ENCODE measurements around the gene PCAT7.
"Not testable (repeated sequence)": the region's sequence is repeated elsewhere in the genome, so short reads cannot be mapped to it uniquely, and the experiment has no call there.

PCAT7 gene

DNA sequence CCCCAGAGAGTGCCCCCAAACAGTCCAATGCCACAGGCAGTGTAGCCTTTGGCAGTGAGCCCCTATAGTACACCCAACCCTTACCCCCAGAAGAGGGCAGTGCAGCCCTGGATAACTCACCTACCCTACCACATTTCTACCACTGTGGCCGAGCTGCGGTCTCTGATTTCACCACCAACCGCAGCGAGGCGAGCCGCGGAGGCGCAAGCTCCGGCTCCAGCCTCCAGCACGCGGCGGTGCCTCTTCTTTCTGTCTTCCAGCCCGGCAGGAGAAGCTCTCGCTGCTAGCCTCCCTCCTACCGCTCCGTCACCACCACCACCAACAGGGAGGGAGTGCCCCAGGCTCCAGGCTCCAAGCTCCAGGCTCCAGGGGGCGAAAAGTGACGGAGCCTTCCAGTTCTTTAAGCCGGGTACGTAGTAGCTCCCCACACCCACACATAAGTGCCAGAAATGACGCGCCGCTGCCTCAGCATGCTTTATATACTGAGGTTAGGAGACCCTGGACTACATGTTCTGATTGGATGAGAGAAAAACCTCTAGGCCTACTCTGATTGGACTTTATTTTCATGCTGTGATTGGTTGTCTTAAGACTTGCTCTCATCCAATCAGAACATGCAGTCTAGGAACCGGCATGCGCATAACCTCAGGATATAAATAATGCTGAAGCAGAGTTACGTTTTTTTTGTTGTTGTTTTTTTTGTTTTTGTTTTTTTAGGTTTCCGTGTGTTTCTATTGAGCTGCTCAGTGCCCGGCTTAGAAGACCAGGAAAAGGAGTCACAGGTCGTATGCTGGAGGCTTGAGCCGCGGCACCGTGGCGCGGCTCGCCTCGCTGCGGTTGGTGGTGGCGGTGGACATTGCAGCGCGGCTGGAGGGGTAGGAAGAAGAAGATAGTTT lies at the start of gene PCAT7:
Gene PCAT7 (plus strand): TSS at position 645 of the 893 bp plus-strand sequence.
- no peak for DNase-seq

DNA sequence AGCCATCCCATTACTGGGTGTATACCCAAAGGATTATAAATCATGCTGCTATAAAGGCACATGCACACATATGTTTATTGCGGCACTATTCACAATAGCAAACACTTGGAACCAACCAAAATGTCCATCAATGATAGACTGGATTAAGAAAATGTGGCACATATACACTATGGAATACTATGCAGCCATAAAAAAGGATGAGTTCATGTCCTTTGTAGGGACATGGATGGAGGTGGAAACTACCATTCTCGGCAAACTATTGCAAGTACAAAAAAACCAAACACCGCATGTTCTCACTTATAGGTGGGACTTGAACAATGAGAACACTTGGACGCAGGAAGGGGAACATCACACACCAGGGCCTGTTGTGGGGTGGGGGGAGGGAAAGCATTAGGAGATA lies 48.5 kb upstream of the PCAT7 start:
- DNase-seq = not testable (repeated sequence)

DNA sequence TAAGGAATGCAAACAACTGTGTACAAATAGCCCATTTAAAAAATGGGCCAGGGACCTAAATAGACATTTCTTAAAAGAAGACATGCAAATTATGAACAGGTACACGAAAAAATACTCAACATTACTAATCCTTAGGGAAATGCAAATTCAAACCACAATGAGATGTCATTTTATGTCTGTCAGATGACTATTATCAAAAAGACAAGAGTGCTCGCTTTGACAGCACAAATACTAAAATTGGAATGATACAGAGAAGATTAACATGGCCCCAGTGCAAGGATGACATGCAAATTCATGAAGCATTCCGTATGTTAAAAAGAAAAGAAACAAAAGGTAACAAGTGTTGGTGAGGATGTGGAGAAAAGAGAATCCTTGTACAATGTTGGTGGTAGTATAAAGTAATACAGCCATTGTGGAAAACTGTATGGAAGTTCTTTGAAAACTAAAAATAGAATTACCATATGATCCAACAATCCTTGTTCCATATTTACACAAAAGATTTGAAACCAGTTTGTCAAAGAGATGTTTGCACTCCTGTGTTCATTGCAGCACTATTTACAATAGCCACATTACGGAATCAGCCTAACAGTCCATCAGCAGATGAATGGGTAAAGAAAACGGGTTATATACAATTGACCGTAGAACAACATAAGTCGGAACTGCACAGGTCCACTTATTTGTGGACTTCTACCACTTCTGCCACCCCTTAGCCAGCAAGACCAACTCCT lies 47.2 kb upstream of the PCAT7 start:
- no peak for DNase-seq

DNA sequence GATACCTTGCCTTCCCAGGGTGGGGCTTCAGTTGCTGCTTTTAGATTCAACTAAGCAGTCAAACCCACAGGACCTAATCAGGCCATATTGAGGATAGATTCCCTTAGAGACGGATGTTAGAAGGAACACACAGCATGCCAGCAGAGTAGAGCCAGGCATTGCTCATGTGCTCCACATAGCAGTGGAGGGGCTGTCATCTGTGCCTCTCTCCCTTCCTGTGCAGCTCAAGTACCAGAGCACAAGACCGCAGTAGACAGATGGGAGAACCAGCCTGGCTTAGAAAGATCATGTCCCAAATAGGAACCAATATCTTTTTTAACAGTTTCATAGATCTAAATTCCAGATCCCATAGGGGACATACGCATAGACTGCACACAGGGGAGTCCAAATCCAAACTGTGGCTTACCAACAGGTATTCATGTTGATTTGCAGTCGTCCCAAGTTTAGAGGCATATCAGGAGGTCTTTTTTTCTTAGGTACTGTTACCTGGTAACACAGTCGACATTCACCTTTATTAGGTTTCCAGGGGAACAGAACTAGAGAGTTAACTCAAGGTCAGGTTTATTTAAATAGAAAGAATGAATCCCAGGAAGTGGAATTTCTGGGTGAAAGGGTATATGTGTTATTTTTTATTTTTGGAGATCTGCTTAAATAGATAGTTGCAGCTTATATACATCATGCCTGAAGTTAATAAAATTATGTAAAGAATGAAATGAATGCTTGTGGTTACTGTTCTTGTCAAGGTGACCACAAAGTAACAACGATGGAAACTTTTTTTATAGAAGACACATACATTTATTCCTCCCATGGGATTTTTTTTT lies 43.5 kb upstream of the PCAT7 start:
- no peak for DNase-seq

DNA sequence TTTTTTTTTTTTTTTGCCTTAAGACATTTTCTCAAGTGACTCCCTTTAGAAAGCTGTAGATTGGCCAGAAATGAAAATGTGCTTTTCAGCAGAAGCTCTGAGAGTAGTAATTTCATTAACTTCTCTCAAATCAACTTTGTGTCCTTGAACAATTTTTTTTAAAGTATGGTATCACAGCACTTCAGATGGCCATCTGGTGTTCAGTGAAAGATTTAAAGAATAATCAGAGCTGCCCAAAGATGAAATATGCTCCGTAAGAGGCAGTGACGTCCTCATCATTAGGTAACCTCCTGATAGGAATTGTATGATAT lies 43.0 kb upstream of the PCAT7 start:
- DNase-seq = no peak

DNA sequence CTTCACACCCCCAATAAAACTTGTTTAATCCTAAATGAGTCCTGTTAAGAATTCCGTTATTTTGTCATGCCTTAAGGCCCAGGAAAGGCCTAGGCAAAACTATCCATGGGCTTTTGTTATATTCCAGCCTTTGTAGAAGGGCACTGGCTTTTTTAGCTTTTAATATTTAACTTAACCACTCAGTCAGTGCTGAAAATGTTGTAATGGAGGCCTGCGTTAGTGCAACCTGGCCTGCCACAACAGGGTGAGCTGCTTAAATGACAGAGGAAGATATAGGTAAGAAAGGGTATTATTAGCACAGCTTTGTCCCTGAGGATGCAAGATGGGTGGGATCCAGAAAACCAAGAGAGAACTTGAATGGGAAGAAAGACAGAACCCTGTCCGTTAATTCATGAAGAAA lies 40.2 kb upstream of the PCAT7 start:
- DNase-seq = no peak

DNA sequence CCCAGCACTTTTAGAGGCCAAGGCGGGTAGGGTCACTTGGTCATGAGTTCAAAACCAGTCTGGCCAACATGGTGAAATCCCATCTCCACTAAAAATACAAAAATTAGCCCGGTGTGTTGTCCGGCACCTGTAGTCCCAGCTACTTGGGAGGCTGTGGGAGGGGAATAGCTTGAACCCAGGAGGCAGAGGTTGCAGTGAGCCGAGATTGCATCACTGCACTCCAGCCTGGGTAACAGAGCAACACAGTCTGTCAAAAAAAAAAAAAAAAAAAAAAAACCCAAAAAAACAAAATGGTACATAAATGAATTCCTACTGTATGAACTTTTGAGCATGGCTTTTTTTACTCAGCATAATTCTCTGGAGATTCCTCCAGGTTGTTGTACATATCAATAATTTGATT lies 37.6 kb upstream of the PCAT7 start:
- no peak for DNase-seq

DNA sequence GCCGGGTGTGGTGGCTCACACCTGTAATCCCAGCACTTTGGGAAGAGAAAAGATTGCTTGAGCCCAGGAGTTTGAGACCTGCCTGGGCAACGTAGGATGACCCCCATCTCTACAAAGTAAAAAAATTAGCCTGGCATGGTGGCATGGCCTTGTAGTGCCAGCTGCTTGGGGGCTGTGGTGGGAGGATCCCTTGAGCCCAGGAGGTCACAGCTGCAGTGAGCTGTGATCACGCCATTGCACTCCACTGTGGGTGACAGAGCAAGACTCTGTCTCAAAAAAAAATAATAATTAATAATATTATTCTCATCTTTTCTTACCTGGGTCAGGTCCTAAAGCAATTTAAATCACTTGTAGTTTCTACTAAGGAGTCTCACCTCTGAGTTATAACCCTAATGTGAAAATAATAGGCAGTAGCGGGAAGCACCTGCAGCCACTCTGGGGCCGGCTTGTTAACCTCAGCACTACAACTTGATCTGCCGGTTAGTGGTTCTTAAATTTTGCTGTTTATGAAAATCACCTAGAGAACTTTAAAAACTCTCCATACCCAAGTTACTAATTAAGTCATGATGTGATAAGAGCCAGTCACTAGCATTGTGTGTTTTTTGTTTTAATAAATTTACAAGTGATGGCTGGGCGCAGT lies 29.4 kb upstream of the PCAT7 start:
- DNase-seq = no peak

DNA sequence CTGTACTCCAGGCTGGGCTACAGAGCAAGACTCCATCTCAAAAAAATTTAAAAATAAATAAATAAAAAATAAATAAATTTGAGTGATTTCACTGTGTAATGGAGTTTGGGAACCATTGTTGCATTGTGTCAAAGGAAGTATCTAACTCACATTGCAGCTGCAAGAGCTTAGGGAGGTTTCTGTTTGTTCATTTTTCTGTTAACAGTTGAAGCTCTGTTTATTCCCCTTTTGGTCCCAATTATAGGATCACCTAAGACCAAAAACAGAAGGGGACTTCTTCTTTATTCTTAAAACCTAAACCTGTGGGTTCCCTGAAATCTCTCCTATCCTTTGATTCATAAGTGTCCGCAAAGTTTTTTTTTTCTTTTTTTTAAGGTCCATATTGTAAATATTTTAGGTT lies 28.6 kb upstream of the PCAT7 start:
- DNase-seq = no peak

DNA sequence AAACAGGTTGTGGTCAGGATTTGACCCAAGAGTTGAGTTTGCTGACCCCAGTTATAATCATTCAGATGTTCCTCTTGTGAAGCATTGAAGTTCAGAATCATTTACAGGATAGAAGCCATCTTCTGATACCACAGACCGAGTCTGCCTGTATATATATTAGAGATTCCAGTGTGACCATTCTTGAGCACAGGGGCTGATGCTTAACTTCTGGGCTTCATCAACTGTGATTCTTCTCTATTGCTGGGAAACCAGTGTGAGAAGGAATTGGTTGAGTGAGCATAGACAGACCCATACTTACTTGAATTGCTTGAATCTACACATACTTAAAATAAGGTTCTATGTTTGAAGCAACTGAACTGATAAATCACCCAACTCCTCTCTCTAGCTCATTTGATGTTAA lies 27.9 kb upstream of the PCAT7 start:
- DNase-seq = no peak

DNA sequence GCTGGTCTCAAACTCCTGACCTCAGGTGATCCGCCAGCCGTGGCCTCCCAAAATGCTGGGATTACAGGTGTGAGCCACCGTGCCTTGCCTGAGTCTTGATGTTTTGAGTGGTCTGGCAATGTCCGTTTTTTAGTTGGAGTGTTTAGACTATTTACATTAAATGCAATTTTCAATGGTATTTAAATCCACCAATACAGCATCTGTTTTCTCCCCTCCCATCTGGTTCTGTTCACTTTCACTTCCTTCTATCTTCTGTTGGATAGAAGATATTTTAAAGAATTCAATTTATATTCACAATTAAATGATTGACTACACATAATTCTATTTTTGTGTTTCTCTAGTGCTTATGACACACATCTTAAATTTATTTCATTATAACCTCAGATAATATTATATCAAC lies 26.0 kb upstream of the PCAT7 start:
- no peak for DNase-seq

DNA sequence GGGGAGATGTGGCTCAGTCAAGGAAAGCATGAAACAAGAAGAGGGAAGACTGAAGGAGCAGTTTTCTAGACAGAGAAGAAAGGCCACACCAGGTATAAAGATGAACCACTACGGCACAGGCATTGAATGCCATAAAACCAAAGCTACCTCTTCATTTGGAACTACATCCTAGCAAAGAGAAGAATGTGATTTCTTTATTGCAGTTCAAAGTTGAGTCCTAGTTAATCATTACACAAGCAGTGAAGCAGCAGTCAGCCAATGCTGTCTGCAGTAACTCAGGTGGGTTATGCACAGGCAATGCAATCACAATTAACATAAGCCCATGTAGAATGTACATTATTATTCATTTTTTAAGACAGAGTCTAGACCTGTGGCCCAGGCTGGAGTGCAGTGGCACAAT lies 21.7 kb upstream of the PCAT7 start:
- DNase-seq = no peak

DNA sequence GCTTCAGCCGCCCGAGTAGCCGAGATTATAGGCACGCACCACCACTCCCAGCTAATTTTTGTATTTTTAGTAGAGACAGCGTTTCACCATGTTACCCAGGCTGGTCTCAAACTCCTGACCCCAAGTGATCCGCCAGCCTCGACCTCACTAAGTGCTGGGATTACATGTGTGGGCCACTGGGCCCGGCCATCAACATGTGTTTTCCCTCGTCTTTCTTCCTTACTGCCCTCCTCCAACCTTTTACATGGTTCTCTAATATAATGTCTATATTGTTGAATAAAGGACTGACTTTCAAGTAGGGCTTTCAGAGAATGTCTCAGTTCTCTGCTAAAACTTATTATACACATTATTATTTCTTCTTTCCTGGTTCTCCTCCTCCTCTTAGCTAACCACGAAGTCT lies 21.3 kb upstream of the PCAT7 start:
- no peak for DNase-seq

DNA sequence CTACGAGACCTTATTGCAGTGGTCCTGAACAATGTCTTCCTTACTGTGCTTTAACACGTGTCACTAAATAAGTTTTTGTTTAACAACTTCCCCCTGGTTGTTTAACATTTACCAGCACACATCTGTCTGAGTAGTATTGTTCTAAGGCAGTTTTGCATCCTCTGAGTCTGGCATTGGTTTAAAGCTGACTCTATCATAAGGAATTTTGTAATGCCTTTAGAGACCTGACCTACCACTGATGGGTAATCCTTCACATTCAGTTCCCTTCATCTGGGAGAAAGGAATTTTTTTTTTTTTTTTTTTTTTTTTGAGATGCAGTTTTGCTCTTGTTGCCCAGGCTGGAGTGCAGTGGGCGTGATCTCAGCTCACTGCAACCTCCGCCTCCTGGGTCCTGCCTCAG lies 20.0 kb upstream of the PCAT7 start:
- no peak for DNase-seq

DNA sequence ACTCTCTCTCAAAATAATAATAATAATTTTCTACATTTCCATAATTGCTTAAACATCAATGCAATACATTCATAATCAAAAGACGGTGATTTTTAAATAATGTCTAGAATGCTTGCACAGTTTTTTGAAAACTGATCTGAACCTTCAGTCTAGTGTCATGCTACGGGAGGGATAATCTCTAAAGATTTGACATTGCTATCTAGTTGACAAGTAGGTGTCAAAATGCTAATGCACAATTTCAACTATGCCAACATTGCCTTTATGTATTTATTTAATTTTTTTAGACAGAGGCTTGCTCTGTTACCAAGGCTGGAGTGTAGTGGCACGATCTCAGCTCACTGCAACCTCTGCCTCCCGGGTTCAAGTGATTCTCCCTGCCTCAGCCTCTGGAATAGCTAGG lies 16.0 kb upstream of the PCAT7 start:
- DNase-seq = no peak

DNA sequence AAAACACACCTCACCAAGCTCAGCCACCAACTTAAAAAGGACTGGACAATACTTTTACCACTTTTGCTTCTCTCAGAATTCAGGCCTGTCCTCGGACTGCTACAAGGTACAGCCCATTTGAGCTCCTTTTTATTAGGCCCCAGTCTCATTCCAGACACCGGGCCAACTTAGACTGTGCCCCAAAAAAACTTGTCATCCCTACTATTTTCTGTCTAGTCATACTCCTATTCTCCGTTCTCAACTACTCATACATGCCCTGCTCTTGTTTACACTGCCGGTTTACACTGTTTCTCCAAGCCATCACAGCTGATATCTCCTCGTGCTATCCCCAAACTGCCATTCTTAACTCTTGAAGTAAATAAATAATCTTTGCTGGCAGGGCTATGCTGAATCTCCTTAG lies 10.5 kb upstream of the PCAT7 start:
- not testable (repeated sequence) for DNase-seq

DNA sequence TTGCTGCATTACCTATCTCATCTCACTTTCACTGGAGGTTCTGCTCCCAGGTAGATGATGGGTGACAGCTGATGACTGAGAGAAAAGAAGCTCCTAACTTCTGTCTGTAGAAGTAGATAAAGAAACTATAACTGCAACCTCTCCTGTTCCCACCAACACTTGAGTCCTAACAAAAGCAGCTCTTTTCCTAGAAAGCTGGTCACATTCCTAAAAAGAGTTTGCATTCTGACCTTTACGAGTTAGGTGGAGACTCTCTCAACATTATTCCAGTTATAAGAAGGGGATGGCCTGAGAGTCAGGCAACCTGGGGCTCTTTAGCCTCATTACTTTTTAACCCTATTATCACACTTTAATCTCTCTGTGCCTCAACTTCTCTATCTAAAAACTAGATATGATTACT lies 8.9 kb upstream of the PCAT7 start:
- no peak for DNase-seq

DNA sequence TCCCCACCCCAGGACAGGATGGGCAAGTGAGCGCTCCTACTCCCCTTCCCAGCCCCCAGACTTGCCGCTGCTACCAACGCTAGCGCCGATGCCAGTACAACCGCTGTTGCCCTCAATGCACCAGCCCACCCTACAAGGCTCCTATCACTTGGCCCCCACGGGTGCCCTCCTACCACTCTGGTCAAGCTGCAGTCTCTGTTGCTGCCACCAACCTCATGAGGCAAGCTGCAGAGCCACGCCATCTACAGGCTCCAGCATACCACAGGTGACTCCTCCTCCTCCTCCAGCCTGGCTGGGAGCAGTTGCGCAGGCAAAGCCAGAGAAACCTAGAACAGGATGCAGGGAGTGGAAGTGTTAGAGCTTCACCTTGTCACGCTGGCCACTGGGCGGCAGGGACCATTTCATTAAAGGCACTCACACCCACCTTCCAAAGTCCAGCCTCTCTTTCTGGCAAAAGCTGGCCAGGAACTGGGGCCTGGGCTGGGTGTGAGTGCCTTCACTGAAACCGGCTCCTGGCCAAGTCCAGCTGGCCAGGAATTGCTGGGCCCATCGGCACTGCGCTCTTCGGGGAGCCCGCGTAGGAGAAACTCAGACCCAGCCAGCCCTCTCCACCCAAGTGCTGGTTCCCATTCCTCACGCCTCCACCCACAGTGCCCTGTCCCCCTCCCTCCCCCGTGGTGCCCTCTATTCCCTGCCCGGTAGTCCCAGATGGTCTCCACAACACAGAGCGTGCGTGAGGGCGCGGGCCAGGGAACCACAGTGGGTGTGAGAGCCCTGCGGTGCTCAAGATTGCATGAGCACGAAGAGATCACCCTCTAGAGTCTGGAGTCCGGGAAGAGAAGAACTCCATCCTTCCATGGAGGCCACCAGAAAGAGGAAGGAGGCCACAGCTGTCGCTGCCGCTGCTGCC lies 1.6 kb upstream of the PCAT7 start:
- DNase-seq = no peak

DNA sequence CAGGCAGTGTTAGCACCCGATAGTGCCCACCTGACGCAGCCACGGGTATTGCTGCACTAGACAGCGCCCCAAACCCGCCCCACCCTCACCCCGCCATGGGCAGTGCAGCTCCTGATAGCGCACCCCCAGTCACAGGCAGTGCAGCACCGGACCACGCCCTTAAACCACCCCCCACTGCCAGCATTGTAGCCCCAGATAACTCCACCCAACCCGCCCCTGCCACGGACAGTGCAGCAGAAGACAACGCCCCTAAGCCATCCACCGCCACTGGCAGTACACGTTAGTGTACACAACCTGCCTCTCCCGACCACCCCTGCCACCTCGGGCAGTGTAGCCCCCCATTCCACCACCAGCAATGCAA lies 825 bp upstream of the PCAT7 start:
- DNase-seq = no peak

DNA sequence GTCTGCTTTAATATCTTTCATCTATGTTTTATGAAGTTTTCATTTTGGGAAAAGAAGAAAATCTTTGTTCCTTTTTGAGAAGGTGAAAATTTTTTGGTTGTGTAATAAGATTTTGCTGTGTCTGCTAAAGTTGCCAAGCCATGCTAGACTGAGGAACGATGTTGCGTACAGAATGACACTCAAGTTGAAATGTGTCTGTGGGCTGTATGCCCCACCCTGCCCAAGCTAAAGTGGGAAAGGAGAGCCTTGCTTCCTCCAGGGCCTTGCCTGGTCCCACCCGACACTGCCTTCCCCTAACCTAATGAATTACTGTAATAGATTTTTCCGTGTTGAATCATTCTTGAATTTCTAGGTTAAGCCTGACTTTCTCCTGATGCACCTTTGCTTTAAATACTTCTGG lies 2.5 kb downstream of the PCAT7 start:
- DNase-seq = no peak

DNA sequence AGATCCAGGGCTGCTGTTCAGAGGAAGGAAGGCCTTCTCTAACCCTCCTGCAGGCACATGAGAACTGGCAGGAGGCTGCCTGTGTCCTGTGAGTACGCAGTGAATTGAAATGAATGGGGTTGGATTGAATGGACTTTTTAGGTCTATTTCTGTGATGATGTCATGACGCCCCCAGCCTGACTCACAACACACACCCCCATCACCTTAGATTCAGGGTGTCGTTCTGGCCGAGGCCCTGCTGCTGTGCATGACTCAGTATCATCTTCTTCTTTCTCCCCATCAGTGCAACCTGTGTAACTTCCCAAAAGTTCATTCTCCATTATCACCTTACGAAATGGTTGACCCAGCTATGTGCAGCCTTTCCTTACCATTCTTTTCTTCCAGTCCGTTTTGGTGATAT lies 5.4 kb downstream of the PCAT7 start:
- DNase-seq = no peak

DNA sequence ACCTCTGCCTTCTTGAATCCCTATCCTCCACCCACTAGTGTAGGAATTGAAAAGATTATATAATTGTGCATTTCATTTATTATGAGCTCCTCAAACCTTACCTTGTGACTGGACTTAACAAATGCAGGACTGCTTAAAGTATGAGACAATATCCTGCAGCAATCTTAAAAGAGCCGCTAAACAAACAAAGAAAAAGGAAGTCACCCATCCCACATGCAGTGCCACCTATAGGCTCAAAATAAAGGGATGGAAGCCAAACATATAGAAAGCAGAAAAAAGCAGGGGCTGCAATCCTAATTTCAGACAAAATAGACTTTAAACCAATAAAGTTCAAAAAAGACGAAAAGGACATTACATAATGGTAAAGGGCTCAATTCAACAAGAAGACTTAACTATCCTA lies 8.7 kb downstream of the PCAT7 start:
- no peak for DNase-seq
